TTC549 (cell line): ENCODE data around the gene TNIK.

Experiments
- FAIRE-seq: peaks from 2 replicates; lab custom pipeline; 2012; peaks lifted over from hg19 to GRCh38; lab: Jason Lieb, UNC

The TNIK gene

DNA sequence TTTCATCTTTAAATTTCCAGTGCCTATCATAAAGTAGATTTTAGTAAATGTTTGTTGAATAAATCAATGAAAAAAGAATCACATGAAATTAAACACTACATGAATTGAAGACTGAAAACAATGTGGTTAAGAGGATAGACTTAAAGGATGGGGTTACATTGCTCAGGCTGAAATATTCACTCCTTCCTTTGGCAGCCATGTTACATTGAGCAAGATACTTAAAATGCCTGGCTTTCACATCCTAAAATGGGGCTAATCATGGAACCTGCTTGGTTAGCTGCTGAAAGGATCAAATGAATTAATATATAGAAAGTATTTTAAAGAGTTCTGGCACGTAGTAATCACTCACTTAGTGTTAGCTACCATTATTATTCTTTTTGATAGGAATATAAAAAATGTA is 236.8 kb downstream of the TNIK start:
- no peak for FAIRE-seq

DNA sequence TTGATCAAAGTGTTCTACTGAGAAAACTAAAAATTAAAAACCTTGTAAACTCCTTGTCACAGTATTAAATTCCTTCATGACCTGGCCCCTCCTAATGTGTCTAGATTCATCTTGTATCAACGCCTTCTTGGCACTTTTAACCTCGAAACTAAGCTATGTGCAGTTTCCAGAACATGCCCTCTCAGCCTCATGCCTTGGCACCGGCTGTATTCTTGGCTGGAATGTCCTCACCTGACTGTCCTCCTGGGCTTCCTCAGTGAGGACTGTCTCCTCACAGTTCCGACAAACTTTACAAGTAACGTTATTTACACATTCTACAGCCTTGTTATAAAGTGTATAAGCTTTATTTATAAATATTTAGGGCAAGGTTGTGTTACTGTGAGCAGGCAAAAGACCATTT is 237.2 kb downstream of the TNIK start:
- no peak for FAIRE-seq

DNA sequence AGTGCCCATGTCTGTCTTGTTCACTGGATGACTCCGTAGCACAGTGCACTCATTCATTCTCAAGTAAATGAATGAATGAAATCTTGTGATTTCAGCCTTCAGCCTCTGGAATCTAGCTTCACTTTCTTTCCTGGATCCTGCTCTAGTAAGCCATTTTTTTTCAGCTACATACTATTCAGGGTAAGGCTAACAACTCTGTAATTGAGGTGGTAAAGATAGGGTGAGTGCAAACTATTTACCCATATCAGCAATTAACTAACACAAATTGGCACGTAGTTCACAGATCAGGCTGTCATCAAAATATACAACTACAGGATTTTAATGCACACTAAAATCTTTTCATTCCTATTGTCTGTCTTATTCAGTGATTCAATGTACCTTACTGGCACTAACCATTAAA is 238.6 kb downstream of the TNIK start:
- FAIRE-seq = no peak

DNA sequence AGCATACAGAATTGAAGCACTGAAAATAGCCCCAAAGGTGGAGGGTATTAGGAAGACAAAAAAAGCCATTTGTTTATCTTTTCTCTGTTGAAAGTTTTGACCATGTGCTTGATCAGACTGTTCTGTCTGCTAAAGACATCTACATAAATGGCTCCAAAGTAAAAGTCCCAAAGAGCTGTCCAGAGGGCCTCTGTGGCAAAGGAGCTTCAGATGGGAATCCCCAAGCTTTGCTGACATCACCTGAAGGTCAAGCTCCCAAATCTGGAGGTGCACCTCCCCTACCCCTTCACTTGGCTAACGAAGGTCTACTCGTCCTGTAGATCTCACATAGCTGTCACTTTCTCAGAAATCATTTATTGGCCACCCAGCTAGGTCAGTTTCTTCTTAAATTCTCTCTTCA is 239.1 kb downstream of the TNIK start:
- no peak for FAIRE-seq

DNA sequence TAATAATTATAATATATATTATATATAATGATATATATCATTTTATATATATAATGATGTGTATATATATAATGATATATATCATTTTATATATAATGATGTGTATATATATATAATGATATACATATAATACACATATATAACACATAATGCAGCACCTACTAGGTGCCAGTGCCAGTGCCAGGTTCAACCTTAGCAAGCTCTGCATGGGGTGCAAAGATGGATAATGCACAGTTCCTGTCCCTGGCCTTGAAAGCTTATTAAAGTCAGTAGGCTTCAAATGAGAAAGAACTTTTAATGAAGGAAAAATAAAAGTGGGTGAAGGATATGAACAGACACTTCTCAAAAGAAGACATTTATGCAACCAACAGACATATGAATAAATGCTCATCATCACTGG is 240.9 kb downstream of the TNIK start:
- FAIRE-seq = no peak

DNA sequence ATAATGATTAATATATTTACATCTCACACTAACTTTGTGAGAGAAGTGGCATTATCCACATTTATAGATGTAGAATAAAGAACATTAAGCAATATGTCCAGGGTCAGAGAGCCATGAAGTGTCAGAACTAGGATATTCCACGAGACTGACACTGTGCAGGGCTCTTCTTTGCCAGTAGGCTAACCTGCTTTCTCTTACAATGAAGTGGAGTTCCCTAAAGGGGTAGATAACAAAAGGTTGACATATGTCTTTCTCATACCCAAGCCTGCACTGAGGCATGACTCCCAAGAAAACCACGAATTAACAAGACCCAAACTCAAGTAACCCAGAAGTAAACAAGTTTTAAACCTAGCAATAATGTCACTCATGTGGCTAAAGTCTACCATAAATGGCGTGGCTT is 242.1 kb downstream of the TNIK start:
- FAIRE-seq = no peak

DNA sequence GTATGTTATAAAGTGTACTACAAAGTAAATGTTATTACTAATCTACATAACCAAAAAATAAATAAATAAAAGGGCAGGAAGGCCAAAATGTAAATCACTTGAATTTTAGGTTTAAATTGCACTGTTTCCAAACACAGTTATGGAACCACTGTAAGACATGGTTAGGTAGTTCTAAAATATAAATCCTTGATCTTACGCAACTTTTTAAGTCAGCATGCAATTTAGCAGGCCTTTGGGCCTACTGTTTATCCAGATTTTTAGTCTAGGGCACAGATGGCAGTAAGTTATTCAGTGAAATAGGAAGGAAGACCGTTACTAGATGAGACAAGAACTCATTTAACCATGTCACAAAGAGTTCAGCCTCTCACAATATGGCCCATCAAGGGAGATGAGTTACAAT is 246.3 kb downstream of the TNIK start:
- FAIRE-seq = no peak

DNA sequence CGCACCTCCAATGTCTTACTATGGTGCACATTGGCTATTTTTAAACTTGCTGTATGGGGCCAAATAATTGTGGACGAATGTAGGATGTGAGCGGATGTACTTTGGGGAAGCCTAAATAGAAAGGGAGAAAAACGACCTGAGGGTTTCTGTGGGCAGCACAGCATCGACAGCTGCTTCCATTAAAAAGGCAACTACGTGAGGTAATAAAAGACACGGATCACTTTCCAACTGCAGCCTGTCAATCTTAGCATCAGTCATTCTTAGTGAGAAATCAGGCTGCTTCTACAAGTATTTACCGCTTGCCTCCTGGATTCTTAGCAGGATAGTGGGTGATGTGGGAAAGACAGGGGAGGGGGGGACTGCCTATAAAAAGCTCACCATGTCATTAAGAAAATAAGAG is 247.0 kb downstream of the TNIK start:
- no peak for FAIRE-seq

DNA sequence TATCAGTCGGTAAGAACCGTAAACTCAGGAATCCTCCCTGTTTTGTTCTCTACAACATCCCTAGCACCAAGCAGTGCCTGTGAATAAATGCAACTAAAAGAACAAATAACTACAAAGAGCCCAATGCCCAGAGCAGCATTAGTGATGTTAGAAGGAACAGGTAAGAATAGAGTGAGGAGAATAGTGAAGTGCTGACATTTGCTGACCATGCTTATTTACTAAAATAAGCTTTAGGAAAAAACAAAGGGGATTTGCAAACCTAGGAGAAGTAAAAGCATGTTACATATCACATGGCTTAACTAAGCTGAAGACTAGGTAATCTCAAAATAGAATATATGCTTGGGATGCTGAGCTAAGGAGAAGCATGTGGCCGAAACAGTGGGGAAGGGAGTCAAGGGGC is 247.6 kb downstream of the TNIK start:
- FAIRE-seq = no peak

DNA sequence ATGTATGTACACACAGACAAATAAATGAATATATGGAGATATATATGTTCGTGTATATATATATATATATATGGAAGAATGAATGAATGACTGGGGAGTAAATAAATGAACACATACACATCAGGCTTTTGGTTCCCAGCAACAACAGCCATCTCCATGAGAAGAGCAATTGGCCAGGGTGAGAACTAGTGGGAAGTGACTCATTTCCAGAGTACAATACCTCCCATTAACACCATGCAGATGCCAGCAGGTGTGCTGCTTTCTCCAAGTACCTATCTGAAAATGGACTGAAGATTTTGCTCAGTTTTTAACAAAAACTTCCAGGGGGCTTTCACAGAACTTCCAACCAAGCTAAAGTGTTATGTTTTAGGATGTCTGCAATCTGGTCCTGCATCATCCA is 253.9 kb downstream of the TNIK start:
- FAIRE-seq = no peak

DNA sequence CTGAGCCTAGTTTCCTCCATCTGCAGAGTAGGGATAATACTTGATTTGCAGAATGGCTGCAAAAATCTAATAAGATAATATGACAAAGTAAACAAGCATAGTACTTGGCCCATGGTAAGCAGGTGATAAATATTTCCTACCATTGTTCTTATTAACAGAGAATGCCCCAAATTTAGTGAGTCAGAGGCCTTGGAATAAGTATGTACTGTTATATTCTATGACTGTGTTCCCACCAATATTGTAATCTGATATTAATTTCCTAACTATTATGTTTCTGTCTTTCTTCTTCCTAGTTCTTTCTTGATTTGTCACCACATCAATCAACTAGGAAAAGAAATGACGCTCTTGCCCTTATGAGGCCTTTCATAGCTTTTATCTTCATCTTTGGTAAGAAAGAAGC is 255.3 kb downstream of the TNIK start:
- no peak for FAIRE-seq

DNA sequence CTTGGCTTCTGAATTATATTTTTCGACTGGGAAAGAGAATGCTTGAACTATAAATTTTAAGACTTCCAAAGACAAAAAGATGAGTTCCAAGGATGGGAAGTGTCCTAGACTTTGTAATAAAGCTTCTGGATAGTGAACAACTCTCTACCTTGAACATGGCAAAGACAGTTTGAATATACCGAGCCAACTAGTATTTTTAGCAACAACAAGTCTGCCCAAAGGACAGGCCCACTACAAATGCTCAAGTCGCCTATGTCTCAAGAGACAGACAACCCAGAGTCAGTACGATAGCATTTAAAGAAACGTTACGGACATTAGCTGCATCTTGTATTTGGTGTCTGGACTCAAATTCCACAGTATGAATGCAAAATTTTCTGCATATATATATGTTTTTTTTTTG is 258.4 kb downstream of the TNIK start:
- FAIRE-seq = no peak

DNA sequence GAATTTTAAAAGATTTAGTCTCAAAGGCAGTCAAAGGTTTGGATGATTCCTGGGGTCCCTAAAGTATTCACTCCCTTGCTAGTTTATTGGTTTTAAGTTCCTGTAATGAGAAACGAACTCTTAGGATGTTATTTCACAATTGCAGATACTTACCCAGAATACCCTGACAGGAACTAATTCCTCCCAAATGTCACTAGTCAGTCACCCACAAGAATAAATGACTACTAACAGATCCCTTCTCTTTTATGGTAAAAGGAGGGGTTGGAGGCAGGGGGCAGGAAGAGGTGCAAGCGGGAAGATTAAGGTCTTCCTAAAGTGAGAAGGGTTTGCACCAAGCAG is 259.5 kb downstream of the TNIK start:
- no peak for FAIRE-seq

DNA sequence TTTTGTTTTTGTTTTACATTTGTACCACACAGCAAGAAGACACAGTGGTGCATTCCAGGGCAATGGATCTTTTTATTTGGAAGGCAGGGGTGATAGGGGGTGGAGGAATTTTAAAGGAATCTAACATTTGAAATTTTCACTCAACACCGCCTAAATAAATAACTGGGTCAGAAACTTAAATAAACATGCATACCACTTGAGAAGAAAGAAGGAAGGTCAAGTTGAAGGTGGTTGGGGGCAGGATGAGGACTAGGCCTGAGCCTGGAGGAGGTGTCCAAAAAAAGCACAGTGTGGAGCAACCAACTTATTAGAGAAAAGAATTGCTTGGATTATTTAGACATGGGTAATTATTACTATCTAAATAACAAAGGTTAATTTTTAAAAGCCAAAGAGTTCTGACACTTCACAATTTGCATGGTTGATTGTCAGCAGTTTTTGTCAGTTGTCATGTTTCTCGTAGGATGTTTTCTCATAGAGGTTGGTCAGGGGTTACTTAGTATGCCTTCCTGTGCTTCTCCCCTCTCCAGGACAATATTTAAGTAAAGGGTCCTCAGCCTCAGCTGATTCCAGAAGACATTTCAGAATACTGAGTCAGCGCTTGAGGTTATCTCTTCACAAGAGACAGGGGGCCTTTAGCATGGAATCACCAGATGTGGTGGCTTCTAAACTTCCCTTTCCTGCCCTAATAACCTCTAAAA is 260.0 kb downstream of the TNIK start:
- FAIRE-seq = no peak

DNA sequence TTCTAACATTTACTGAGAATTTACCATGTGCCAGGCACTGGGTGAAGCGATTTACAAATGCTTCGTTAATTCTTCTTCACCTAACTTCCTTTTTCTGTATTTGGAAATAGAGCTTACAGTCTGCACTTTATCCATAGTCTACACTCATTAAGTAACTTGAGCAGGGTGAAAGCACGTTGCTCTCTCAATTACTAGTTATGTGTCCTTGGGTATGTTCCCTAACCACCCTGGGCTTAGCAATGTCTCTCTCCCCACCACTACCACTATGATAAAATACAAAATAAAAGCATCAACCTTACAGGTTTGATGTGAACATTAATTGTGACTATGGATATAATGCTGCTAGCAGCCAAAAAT is 260.8 kb downstream of the TNIK start:
- FAIRE-seq = no peak

DNA sequence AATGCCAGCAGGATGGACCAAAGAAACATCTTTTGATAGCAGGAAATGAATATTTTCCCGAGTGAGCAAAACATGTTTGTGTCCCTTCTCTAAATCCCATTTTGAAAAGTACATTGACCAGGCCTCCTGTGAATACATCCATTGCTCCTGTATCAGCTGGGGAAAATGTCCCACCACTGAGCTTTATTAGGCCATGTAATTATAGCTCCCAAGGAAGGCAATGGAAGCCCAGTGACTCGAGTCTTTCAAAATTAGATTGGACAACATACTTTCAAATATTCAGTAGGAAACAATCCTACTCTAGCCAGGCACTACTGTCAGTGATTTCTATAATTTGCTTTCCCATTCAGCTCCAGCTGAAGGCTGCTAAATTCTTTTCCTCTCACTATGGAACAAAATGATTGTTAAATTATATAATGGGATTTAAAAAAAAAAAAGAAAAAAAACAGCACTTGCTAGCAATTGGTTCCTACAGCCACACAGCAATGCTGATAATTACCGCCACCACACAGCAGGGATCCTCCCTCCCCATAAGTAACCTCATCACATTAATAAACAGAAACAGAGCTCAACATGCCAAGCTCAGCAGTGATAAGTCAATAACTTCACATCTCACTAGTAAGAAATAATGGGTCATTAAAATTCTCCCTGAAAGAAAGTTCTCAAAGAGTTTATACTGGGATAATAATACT is 261.3 kb downstream of the TNIK start:
- no peak for FAIRE-seq

DNA sequence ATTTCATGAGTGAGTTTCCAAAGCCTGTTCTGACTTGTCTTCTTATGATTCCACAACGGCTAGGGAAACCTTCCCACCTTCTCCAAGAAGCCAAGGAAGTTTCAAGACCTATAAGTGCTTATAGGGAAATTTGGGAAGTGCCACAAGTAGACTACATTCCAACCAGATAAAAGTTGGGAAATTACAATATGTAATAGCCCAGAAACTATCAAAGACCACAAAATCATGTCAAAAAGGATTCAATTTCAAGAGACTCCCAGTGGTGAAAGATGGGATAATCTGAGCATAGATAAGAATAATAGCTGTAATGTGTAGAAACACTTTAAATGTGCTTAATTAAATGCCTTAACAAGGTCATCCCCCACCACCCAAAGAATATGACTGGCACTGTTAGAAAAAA is 264.5 kb downstream of the TNIK start:
- FAIRE-seq = no peak

DNA sequence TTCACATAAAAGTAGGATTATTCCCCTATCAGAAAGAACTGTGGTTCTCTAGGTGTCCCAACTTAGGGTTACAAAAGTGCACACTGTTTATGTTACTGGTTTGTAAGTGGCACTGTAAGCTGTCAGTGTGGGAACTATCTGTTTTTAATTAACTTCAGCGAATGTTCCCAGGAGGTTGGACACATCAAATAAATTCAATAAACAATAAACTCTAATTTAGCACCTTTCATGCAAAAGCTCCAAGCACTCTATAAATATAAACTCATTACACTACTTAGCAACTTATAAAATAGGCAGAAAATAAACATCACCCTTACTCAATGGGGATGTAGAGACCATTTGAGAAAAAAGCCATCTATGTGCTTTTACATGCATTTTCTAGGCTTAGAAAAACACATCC is 265.2 kb downstream of the TNIK start:
- no peak for FAIRE-seq

DNA sequence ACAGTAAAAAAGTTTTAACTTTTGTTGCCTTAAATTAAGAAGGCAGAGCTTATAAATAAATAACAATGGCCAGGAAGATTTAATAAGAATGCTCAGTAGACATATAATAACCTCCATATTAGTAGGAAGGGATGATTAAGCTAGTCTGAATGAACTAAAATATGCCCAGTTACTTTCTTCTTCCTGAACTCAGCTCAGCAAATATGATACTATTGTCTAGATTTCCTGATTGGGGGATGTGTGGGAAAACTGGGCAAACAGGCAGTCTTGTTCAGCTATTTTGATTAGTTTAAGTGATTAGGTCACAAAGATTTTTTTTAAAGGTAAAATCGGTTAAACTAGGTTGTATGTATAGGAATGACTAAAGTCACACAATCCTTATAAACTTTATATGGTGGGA is 266.5 kb downstream of the TNIK start:
- FAIRE-seq = no peak

DNA sequence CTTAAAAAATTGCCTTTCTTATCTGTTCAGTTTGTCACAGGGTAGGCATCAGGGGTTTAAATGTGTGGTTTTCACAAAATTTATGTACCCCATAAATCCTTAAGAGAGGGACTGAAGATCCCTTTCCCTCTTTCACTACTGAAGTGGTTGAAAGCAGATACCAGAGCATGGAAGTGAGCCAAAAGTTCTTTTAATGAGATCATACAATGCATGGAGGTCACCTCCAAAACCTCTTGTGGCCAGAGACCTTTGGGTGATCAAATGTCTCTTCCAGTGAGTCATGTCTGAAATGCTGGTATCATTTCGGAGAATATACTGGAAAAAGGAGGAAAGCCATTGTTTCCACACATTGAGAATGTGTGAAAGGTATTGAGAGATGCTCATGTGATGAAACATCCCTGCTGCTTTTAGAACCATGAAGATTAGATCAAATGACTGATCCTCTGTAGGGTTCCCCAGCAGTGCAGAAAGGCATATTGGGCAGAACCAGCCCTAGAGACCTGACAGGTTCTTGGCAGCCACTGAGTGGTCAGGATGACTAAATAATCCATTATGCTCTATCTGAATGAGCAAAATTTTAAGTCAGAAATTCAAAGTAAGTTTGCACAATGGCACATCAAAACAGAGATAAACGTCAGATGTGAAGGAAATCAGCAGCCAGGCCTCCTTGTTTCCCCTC is 267.9 kb downstream of the TNIK start:
- FAIRE-seq = no peak

DNA sequence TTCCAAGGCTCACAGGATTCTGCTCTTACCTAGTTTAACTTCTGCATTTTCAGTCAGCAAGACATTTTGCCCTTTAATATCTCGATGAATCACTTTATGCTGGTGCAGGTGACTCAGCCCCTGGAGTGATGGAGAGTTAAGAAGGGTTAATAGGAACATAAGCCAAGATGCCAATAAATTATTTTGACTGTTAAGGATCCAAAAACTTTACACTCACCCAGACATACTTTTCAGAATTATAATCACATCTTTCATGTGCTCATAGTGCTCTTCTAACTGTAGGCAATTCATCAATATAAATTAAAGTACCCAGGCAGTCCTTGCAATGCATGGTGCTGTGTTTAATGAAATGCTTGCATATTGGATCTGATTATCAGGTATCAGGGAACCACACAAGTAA is 269.5 kb downstream of the TNIK start:
- FAIRE-seq = no peak

DNA sequence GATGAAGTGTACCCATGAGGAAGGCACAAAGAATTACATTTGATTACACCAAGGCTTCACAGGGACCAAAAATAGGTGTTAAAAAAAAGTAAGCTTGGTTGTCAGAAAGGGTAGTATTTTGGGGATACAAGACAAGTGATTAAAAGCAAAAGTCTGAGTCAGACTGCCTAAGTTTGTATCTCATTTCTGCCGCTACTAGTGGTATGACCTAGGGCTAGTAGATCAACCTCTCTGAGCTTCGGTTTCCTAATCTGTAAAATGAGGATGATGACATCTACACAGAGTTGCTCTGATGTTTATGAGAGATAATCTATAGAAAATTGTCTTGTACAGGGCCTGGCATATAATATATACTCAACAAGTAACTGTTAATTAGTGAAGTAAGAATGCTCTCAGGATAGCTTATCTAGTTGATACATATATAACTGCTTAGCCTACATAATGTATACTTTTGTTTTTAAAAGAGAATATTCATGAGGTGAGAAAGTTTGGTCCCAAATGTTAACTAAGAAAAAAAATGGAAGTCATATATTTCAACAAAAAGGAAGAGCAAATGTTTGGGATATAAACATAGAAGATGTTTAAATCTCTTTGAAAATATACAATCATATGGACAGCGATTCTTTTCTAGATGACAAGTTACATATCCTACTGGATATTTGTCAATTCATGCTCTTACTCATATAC is 270.7 kb downstream of the TNIK start:
- FAIRE-seq = no peak

DNA sequence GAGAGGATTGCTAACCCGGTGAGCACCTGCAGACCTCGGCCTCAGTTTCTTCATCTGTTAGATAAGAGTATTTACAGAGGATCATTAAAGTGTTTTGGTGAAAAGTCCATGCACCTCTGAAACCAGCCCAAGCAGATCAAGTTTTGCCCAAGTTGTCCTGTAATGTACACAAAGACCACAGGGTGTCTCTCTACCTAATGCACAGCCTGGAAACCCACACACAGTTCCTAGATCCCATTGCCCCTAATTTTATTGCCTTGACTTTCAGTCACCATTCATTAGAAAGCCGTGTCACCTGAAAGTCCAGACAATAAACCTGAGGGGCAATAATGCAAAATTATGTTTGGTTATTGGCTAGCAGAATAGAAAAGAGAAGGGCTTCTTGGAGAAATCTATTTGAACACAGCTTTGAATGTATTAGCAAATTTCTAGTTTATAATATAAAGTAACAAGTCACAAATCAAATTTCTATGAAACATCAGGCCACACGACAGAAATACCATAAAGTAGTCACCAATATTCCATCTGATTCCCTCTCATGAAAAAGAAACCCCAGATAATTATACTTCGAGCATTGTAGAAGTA is 272.4 kb downstream of the TNIK start:
- no peak for FAIRE-seq
